Measurements from ENCODE around the gene ALAD. TPM values are rescaled to one million over a fixed set of nuclear protein-coding genes. Genes with fewer than 3 reads are reported as not detected.
A peak's percentile ranks its signal among the peaks of the same experiment; 100 is the strongest.

The ALAD gene
- total RNA-seq, 4 donors from 2014 or later = 23.5 to 50.0 (median 31.8) TPM

DNA sequence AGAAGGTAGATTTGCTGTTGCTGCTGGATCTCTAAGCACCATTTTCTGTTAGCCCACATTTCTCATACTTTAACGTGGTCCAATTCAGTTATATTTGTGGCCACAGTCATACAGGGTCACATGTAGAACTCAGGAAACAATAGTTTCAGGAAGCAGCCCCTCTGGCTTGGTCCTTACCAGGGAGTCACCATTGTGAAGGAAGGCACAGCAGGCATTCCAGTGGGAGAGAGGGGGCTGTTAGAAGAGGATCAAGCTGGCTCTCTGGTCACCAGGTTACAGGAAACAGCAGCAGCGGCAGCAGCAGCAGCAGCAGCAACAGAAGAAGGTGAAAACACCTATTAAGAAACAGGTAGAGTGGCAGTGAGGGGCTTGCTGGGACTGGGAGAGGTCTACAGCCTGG is 24.0 kb upstream of the ALAD start:
- intact Hi-C loops (cut with DNase I) = no loop called here
- TF ChIP-seq, protein P1, sequence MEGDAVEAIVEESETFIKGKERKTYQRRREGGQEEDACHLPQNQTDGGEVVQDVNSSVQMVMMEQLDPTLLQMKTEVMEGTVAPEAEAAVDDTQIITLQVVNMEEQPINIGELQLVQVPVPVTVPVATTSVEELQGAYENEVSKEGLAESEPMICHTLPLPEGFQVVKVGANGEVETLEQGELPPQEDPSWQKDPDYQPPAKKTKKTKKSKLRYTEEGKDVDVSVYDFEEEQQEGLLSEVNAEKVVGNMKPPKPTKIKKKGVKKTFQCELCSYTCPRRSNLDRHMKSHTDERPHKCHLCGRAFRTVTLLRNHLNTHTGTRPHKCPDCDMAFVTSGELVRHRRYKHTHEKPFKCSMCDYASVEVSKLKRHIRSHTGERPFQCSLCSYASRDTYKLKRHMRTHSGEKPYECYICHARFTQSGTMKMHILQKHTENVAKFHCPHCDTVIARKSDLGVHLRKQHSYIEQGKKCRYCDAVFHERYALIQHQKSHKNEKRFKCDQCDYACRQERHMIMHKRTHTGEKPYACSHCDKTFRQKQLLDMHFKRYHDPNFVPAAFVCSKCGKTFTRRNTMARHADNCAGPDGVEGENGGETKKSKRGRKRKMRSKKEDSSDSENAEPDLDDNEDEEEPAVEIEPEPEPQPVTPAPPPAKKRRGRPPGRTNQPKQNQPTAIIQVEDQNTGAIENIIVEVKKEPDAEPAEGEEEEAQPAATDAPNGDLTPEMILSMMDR (IDR thresholded peaks at IDR 0.05) = no peak
- TF ChIP-seq POLR2A (IDR thresholded peaks at IDR 0.05) = no peak
- H3K27me3 ChIP-seq = no peaks in the 10 kb centered on the region
- H3K4me3 ChIP-seq (replicated peaks in 1 of 3) = no peak overlapping the region
- H3K27ac ChIP-seq = no peak overlapping the region
- H3K36me3 ChIP-seq = no peaks in the 10 kb centered on the region
- 36 to 50% methylated on average over 2 of the region's 2 CpGs for WGBS, 2 donors
- no peaks in the 10 kb centered on the region for H3K9me3 ChIP-seq
- DNase-seq = no peak
- no peaks in the 10 kb centered on the region for H3K4me1 ChIP-seq

DNA sequence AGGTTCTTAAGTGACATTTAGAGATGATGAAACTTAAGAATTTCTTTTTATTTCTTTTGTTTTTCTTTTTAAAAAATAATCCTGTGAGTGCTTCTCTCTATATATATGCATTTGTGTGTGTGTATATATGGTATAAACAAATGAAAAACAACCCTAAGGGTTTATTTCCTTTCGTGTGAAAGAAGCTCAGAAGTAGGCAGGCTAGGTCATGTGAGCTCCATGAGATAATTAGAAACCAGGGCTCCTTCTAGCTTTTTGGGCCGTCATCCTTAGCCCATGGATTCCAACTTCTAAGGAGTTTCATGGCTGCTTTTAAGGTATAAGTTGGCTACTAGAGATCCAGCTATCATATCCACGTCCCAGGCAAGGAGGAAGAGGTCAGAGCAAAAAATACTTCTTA is 20.6 kb upstream of the ALAD start:
- Histone ChIP-seq H3K4me3 (replicated peaks in 1 of 3) (no peak overlapping the region), H3K27ac (no peak overlapping the region), H3K9me3 (no peaks in the 10 kb centered on the region), H3K27me3 (no peaks in the 10 kb centered on the region), H3K36me3 (no peaks in the 10 kb centered on the region), H3K4me1 (no peaks in the 10 kb centered on the region)
- WGBS, 2 donors = 84 to 93% methylated on average over 3 of the region's 3 CpGs
- intact Hi-C loops (cut with DNase I) = no loop called here
- no peak for DNase-seq
- TF ChIP-seq POLR2A (IDR thresholded peaks at IDR 0.05) = no peak
- TF ChIP-seq, protein P1 (IDR thresholded peaks at IDR 0.05) = no peak

DNA sequence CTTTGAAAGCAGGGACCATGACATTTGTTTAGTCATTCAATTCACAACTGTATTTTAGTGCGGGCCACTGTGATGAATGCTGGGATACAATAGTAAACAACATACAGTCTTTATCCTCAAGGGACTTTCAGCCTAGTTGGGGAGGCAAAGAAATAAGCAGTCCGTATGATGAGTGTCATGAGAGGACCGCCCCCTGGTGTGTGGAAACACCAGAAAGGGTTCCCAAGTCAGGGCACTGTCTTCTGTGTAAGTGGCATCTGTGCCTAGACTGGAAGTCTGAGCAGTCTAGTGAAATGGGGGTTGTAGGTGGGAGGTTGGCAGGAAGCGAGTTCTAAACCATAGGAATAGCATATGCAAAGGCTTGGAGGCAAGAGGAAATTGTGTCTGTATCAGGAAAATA is 16.3 kb upstream of the ALAD start:
- TF ChIP-seq, protein P1 (IDR thresholded peaks at IDR 0.05) = no peak
- TF ChIP-seq POLR2A (IDR thresholded peaks at IDR 0.05) = no peak
- no peaks in the 10 kb centered on the region for H3K36me3 ChIP-seq
- 82 to 92% methylated on average over 4 of the region's 4 CpGs for WGBS, 2 donors
- no peaks in the 10 kb centered on the region for H3K4me1 ChIP-seq
- DNase-seq = no peak
- H3K4me3 ChIP-seq (replicated peaks in 1 of 3) = no peak overlapping the region
- no peaks in the 10 kb centered on the region for H3K27me3 ChIP-seq
- no peaks in the 10 kb centered on the region for H3K9me3 ChIP-seq
- H3K27ac ChIP-seq = no peak overlapping the region
- intact Hi-C loops (cut with DNase I) = no loop called here

DNA sequence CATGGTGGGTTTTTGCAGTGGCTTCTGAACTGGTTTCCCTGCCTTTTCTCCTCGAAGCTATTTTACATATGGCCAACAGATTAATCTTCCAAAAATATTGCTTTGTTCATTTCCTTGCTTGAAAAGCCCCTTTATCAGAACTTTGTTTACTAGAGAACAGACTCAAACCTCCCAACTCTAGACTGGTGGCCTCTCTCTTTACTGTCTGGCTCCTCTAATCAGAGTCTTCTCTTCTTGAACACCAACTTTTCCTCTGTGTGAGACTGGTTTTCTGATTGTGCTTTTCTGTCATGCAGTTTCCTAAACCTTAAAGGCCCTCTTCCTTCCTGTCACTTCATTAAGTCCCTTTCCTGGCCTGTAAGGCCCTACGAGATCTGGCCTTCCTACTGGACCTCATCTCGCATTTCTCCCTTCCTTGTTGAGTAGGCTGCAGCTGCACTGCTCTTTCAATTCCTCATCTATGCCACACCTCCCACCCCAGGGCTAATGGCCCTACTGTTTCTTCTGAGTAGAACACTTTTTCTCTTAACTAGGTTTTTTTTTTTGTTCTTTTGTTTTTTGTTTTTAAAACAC is 15.2 kb upstream of the ALAD start:
- Histone ChIP-seq H3K9me3 (no peaks in the 10 kb centered on the region), H3K4me1 (no peaks in the 10 kb centered on the region), H3K36me3 (no peaks in the 10 kb centered on the region), H3K27me3 (no peaks in the 10 kb centered on the region), H3K4me3 (replicated peaks in 1 of 3) (no peak overlapping the region), H3K27ac (no peak overlapping the region)
- 68 to 70% methylated on average over 3 of the region's 3 CpGs for WGBS, 2 donors
- TF ChIP-seq, protein P1 (IDR thresholded peaks at IDR 0.05) = no peak
- no peak for TF ChIP-seq POLR2A (IDR thresholded peaks at IDR 0.05)
- intact Hi-C loops (cut with DNase I) = no loop called here
- DNase-seq = no peak

DNA sequence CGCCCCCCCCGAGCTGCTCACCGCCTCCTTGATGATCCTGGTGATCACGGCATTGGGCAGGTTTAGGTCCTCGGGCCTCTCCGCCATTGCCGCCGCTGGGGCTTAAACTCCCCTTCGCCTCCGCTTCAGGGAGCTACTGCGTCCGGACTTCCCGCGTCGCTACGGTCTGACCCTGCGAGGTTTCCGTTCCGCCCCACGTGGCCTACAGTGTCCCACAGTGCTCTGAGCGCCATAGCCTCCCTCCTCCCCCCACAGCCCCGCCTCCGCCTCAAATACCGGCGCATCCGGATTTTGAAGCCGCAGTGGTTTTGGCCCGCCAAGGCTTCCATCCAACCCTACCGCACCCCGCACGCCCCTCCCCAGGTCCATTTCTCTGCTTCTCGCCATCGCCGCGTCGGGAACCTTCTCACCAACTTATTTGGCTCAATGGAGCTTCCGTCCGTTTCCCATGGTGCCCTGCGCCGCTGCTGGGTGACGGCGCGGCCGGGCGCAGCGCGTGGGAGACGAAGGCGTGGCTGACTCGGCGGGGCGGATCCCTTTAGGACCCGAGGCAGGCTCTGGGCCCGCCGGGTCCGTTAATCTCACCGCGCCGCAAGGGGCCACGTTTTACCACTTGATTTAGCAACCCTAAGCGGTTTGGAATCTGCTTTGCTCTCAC is 9.3 kb upstream of the ALAD start, which contains the start of the genes C9orf43 and POLE3:
C9orf43 (plus strand) TSS at position 541 of the 658 bp plus-strand sequence. CDS start 2,747 bp downstream, outside the sequence.
POLE3 (minus strand) TSS at position 469 of the 658 bp plus-strand sequence; CDS start at position 87, 382 bp downstream.
- Histone ChIP-seq H3K4me1 (peaks cover 6 to 11% of the 10 kb centered on the region in 2 donors), H3K36me3 (peaks cover 10 to 11% of the 10 kb centered on the region in 2 donors), H3K27ac (peak within 1 kb of the TSS; percentile 97 to 99 (median 99)), H3K4me3 (replicated peaks in 1 of 3) (peak within 1 kb of the TSS; percentile 67 to 79 (median 67)), H3K27me3 (no peaks in the 10 kb centered on the region), H3K9me3 (no peaks in the 10 kb centered on the region)
- TF ChIP-seq, protein P1 (IDR thresholded peaks at IDR 0.05) = peak in 1 of 6 experiments; percentile 27
- TF ChIP-seq POLR2A (IDR thresholded peaks at IDR 0.05) = peak in 1 of 2 donors; percentile 88
- intact Hi-C loops (cut with DNase I) = no loop called here
- peak; percentile 94 to 95 for DNase-seq
- 0% methylated on average over 46 to 53 of the region's 61 CpGs for WGBS, 2 donors
